ENCODE data around the gene FGFRL1.
"Not testable (repeated sequence)": the region's sequence is repeated elsewhere in the genome, so short reads cannot be mapped to it uniquely, and the experiment has no call there.

FGFRL1 gene

GRCh38 chr4:973431-974397 is 37.7 kb upstream of the FGFRL1 start, which contains the start of gene DGKQ:
Gene DGKQ (minus strand): TSS chr4:973569. CDS start chr4:973482, 87 bp downstream.
- peak; percentile 79 for DNase-seq (ENCODE audit: low read depth)

- no peak for DNase-seq (ENCODE audit: low read depth)
These were observed 36.8 kb upstream of the FGFRL1 start for GRCh38 chr4:974668-975067.

DNA sequence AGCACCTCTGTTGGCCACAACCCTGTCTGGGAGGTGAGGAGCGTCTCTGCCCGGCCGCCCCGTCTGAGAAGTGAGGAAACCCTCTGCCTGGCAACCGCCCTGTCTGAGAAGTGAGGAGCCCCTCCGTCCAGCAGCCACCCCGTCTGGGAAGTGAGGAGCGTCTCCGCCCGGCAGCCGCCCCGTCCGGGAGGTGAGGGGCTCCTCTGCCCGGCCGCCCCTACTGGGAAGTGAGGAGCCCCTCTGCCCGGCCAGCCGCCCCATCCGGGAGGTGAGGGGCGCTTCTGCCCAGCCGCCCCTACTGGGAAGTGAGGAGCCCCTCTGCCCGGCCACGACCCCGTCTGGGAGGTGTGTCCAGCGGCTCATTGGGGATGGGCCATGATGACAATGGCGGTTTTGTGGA is 35.4 kb upstream of the FGFRL1 start:
- DNase-seq (ENCODE audit: low read depth): not testable (repeated sequence)

GRCh38 chr4:978957-979701 is 32.3 kb upstream of the FGFRL1 start:
- peak; percentile 35 for DNase-seq (ENCODE audit: low read depth)

DNA sequence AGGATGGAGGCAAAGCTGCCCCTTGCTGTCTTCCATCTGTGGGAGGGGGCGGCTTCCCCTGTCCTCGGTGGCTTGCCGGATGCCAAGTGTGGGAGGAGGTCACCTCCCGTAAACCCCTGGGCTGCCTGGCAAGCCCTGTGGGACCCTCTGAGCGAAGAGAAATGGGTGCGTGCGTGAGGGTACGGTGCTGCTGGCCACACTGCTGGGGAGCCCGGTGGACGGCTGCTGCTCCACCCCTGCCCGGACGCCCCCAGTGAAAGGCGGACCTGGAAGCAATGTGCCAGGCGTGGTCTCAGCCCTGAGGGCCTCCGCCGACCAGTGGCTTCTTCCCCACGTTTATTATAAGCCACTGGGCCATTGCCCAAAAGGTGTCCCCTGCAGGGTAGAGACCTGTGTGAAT is 29.1 kb upstream of the FGFRL1 start:
- no peak for DNase-seq (ENCODE audit: low read depth)

- no peak for DNase-seq (ENCODE audit: low read depth)
These were observed 28.6 kb upstream of the FGFRL1 start for GRCh38 chr4:982814-983213.

GRCh38 chr4:984336-985054 is 26.9 kb upstream of the FGFRL1 start:
- no peak for DNase-seq (ENCODE audit: low read depth)

DNA sequence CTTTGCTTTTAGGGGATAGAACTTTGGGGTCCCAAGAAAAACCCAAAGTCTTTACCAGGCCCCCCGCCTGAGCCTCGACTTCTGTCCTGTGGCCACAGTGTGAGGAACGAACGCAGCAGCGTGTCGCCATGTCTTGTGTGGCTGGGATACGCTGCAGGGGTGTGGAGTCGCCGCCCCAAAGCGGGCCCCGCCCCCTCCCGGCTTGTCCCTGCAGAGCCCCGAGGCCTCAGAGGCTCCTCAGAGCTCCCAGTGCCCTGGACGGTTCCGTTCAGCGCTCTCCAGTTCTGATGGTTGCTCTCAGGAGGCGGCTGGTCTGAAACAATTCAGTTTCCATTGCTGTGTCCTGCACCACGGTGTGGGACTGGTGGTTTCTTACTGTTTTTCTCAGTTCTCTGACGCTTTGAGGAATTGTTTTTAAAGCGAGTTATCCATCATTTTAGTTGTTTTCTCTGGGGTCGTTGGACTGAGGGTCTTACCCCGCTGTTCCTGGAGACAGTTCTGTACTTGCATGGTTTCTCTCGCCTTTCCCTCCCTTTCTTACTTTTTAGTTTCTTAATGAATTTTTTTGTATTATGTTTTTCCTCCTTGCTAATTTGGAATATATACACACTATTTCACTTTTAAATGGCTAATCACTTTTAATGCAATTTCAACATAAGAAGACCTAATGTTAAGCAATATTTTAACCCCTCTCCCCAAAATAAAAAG is 26.1 kb upstream of the FGFRL1 start:
- DNase-seq (ENCODE audit: low read depth): peak; percentile 24

DNA sequence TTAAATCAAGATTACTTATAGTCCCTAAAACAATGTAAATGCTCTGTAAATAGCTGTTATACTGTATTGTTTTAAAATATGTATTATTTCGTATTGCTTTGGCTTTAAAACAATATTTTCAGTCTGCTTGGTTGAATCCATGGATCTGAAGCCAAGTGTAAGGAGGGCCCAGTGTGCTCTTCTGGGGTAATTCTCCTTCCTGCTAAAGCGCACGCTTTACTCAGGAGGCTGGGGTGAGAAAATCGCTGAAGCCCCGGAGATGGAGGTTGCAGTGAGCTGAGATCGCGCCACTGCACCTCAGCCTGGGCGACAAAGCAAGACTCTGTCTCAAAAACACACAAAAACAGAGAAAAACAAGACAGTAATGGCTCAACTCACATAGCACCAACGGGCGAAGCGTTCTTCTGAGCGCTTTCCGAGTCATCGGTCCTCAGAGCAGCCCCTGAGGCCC is 25.0 kb upstream of the FGFRL1 start:
- no peak for DNase-seq (ENCODE audit: low read depth)

DNA sequence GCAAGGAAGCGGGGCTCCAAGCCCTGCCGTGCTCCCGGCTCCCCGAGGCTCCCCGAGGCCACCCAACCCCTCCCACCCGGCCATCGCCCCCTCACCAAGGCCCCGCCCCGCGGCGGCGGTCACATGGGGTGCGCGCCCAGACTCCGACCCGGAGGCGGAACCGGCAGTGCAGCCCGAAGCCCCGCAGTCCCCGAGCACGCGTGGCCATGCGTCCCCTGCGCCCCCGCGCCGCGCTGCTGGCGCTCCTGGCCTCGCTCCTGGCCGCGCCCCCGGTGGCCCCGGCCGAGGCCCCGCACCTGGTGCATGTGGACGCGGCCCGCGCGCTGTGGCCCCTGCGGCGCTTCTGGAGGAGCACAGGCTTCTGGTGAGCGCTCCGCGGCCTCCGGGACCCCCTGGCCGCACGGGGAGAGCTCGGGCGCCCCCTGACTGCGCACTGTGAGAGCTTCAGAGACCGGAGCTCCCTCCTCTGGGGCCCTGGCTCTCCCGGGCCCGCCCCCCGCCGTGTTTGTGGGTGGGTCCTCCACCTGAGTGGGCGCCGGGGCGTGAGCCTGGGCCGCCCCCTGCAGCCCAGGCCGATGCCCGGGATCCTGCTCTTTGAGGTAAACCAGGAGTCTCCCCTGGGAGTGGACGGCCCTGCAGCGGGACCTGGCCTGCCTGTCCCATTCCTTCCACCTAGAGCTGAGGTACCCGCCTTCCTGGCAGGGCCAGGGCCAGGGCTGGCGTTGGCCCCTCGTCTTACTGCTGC is 24.4 kb upstream of the FGFRL1 start, which contains the start of gene IDUA:
Gene IDUA (plus strand): TSS at position 166 of the 745 bp plus-strand sequence. CDS start 41 bp downstream, at position 207.
- DNase-seq (ENCODE audit: low read depth): peak; percentile 44

GRCh38 chr4:987624-988513 is 23.6 kb upstream of the FGFRL1 start:
- DNase-seq (ENCODE audit: low read depth): peak; percentile 37

DNA sequence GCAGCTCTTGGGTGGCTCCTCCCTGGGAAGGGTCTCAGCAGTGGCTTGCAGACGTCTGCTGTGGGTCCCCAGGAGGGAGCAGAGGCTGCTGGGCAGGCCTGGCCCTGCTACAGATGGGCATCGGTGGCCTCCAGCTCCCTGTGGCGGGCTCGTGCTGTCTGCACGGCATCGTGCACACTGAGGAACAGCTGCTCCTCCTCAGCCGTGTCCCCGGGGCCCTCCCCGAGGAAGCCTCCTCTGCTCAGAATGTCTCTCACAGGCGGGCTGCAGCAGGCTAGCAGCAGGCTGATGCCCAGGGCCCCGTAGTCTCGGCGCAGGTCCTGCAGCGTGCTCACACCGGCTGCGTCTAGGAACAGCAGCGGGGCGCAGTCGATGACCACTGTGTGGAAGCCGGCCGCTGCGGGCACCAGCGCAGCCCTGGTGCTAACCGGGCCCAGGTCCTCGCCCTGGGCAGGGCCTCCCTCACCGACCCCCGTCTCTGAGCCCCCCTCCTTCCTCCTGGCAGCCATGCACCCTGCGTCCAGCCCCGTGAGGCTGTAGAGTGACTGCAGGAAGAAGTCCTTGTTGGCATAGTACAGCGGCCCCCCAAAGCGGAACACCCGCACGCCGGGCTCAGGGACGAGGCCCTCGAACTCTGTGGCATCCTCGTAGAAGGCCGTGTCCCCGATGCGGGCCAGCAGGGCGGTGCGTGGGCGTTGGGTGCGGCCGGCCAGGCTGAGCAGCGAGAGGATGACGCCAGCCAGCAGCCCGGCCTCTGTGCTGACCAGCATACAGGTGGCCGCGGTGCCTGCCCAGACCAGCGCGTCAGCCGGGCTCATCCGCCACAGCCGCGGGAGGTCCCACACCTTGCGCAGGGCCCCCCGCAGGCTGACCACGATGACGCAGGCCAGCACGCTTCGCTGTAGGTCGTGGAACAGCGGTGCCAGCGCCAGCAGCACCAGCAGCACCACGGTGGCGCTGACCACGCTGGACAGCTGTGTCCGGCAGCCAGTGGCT is 22.4 kb upstream of the FGFRL1 start:
- no peak for DNase-seq (ENCODE audit: low read depth)

GRCh38 chr4:989722-990471 is 21.5 kb upstream of the FGFRL1 start:
- no peak for DNase-seq (ENCODE audit: low read depth)

DNA sequence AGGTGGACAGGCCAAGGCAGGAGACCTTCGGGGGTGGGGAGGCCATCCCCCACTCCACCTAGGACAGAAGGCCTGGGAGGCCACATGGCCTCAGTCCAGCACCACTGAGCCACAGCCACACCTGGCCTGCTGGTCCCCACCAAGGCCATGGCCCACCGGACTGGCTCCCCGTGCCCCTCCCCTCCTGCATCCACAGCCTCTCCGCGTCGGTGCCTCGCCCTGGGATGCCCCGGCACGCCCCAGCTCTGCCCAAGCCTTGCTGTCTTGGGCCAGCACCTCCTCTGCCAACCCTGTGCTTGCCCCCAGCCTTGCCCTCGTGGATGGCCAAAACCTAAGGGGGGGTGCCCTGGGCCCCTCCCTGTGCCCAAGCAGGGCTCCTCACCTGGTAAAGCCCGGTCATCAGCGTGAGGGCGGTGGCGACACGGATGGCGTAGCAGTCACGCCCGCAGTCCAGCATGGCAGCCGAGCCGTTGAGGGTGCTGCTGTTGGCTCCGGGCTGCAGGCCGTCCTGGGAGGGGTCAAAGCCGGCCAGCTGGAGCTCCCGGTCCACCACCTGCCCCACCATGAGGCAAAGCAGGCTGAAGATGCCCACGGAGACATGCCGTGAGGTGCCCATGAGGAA is 20.6 kb upstream of the FGFRL1 start:
- DNase-seq (ENCODE audit: low read depth): no peak

GRCh38 chr4:991451-992296 is 19.8 kb upstream of the FGFRL1 start:
- DNase-seq (ENCODE audit: low read depth): no peak
